Vagina (tissue), 2 donors: ENCODE measurements around the gene NRXN3. TPM values are rescaled to one million over a fixed set of nuclear protein-coding genes. Genes with fewer than 3 reads are reported as not detected.

Experiments
- DNase-seq, 2 donors: peaks; one replicate each; pipeline ENCODE4 v3.0.0-alpha.2; 2017; ENCODE audit errors: extremely low spot score in 2 of 2
- H3K27ac ChIP-seq: fragments of 200-600 bp; sonication (generic); one replicate; pipeline ENCODE4 v1.5.1; 2019
- H3K27me3 ChIP-seq: fragments of 200-600 bp; sonication (generic); one replicate; pipeline ENCODE4 v1.5.1; 2019
- H3K36me3 ChIP-seq, 2 donors: fragments of 200-600 bp; sonication (generic); one replicate each; pipeline ENCODE4 v1.5.1; 2017 to 2019
- H3K4me1 ChIP-seq: fragments of 200-600 bp; sonication (generic); one replicate; pipeline ENCODE4 v1.5.1; 2019
- H3K4me3 ChIP-seq, 2 donors: fragments of 200-600 bp; sonication (generic); 1 replicate in 1 of 2; 2 replicates in 1 of 2; pipeline ENCODE4 v1.5.1; 2016 to 2019
- H3K9me3 ChIP-seq: fragments of 200-600 bp; sonication (generic); one replicate; pipeline ENCODE4 v1.5.1; 2019
- CTCF ChIP-seq, 3 experiments: fragments of 450-650 bp in 2 of 3; fragments of 200-600 bp in 1 of 3; sonication (generic) in 1 of 3; IDR thresholded peaks; one replicate each; pipeline ENCODE4 v1.5.1; 2017 to 2019; ENCODE audit warnings: antibody characterized with exemption in 3 of 3, mild to moderate bottlenecking in 2 of 3, moderate library complexity in 2 of 3
- POLR2A ChIP-seq, 2 donors: fragments of 450-650 bp; IDR thresholded peaks; one replicate each; pipeline ENCODE4 v1.6.1; 2017; ENCODE audit warnings: antibody characterized with exemption in 2 of 2, mild to moderate bottlenecking in 2 of 2, moderate library complexity in 2 of 2
- POLR2AphosphoS5 ChIP-seq, 2 donors: sonication (generic); formaldehyde crosslinking; IDR thresholded peaks; one replicate each; pipeline ENCODE4 v1.9.0; 2017; ENCODE audit warnings: antibody characterized with exemption in 2 of 2, mild to moderate bottlenecking in 2 of 2, low read depth in 1 of 2; ENCODE audit not compliant: insufficient read depth in 1 of 2
- intact Hi-C: fragments of 100-400 bp; cut with DNase I; formaldehyde crosslinking; loops from one replicate; pipeline ENCODE4 v1.15.1; 2023
- total RNA-seq: library from RNA; depleted of rRNA; stranded (reverse); fragments of >200 nt; gene quantifications from one replicate; pipeline ENCODE4 v1.2.3, GENCODE V29; 2016

Gene NRXN3
- total RNA-seq, 1 donor from 2014 or later, result 4.7 TPM

GRCh38 chr14:79453276-79453675 is 1283.1 kb downstream of the NRXN3 start:
- Histone ChIP-seq H3K27ac (no peak overlapping the region), H3K4me1 (no peaks in the 10 kb centered on the region), H3K36me3 (no peaks in the 10 kb centered on the region), H3K4me3 (no peak overlapping the region), H3K9me3 (no peaks in the 10 kb centered on the region), H3K27me3 (no peaks in the 10 kb centered on the region)
- no peak for DNase-seq
- intact Hi-C loops, result no loop called here
- no peak for TF ChIP-seq POLR2A (IDR thresholded peaks at IDR 0.05)
- TF ChIP-seq POLR2AphosphoS5 (IDR thresholded peaks at IDR 0.05; ENCODE audit: insufficient read depth in 1 of 2, low read depth in 1 of 2), result no peak
- TF ChIP-seq CTCF (IDR thresholded peaks at IDR 0.05), result no peak

GRCh38 chr14:79464468-79464867 is 1294.3 kb downstream of the NRXN3 start:
- H3K27me3 ChIP-seq, result no peaks in the 10 kb centered on the region
- no peak overlapping the region for H3K4me3 ChIP-seq
- H3K9me3 ChIP-seq, result no peaks in the 10 kb centered on the region
- H3K36me3 ChIP-seq, result no peaks in the 10 kb centered on the region
- no peak for DNase-seq
- H3K27ac ChIP-seq, result no peak overlapping the region
- intact Hi-C loops, result no loop called here
- H3K4me1 ChIP-seq, result no peaks in the 10 kb centered on the region
- TF ChIP-seq POLR2AphosphoS5 (IDR thresholded peaks at IDR 0.05; ENCODE audit: insufficient read depth in 1 of 2, low read depth in 1 of 2), result no peak
- TF ChIP-seq CTCF (IDR thresholded peaks at IDR 0.05), result no peak

- Histone ChIP-seq H3K36me3 (no peaks in the 10 kb centered on the region), H3K4me1 (no peaks in the 10 kb centered on the region), H3K4me3 (no peak overlapping the region), H3K27me3 (no peaks in the 10 kb centered on the region), H3K9me3 (no peaks in the 10 kb centered on the region), H3K27ac (no peak overlapping the region)
- DNase-seq, result no peak
- intact Hi-C loops, result no loop called here
- TF ChIP-seq POLR2A (IDR thresholded peaks at IDR 0.05) (no peak), POLR2AphosphoS5 (IDR thresholded peaks at IDR 0.05; ENCODE audit: insufficient read depth in 1 of 2, low read depth in 1 of 2) (no peak), CTCF (IDR thresholded peaks at IDR 0.05) (no peak)
These were observed 1295.5 kb downstream of the NRXN3 start for GRCh38 chr14:79465651-79466050.

GRCh38 chr14:79466938-79467527 is 1296.9 kb downstream of the NRXN3 start:
- no peak overlapping the region for H3K27ac ChIP-seq
- no peaks in the 10 kb centered on the region for H3K27me3 ChIP-seq
- H3K4me1 ChIP-seq, result no peaks in the 10 kb centered on the region
- H3K9me3 ChIP-seq, result no peaks in the 10 kb centered on the region
- no peak for DNase-seq
- no peaks in the 10 kb centered on the region for H3K36me3 ChIP-seq
- H3K4me3 ChIP-seq, result no peak overlapping the region
- intact Hi-C loops, result no loop called here
- TF ChIP-seq CTCF (IDR thresholded peaks at IDR 0.05) (no peak), POLR2A (IDR thresholded peaks at IDR 0.05) (no peak), POLR2AphosphoS5 (IDR thresholded peaks at IDR 0.05; ENCODE audit: insufficient read depth in 1 of 2, low read depth in 1 of 2) (no peak)

- TF ChIP-seq POLR2AphosphoS5 (IDR thresholded peaks at IDR 0.05; ENCODE audit: insufficient read depth in 1 of 2, low read depth in 1 of 2), result no peak
- TF ChIP-seq CTCF (IDR thresholded peaks at IDR 0.05), result no peak
- TF ChIP-seq POLR2A (IDR thresholded peaks at IDR 0.05), result no peak
- Histone ChIP-seq H3K27me3 (no peaks in the 10 kb centered on the region), H3K36me3 (no peaks in the 10 kb centered on the region), H3K4me1 (no peaks in the 10 kb centered on the region), H3K9me3 (no peaks in the 10 kb centered on the region), H3K4me3 (no peak overlapping the region), H3K27ac (no peak overlapping the region)
- intact Hi-C loops, result no loop called here
- DNase-seq, result no peak
These were observed 1297.7 kb downstream of the NRXN3 start for GRCh38 chr14:79467835-79468234.
